ENCODE measurements around the gene ZMYM2. TPM values are rescaled to one million over a fixed set of nuclear protein-coding genes. Genes with fewer than 3 reads are reported as not detected.
A peak's percentile ranks its signal among the peaks of the same experiment; 100 is the strongest.

Gene ZMYM2
- total RNA-seq, 2 donors from 2014 or later: 42.4 to 106 TPM

DNA sequence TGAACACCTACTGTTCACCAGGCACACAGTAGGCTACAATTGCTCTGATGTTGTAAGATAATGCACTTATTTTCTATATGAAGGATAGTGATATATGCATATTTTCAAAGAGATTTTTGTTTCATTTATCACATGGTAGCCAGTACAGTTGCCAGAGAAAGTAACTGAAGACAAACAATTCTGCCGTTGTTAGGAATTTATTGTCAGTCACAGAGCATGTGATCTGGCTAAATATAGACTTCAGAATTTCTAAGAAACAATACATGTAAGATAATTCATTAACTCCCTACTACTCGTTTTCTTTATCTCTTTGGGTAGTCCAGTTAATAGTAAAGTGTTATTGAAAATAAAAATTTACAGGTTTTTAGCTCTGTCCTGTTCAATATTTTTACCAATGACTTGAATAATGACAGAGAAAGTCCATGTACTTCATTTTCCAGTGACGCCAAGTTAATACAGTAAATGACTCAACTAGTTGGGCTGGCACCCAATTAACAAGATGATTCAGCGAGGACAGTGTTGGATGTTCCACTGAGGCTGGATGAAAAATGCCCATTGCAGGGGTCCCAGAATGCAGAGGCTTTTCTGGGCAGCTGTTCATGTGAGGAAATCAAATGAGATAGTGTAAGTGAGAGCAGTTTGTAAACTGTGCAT, 166.7 kb downstream of the ZMYM2 start:
- no peaks in the 10 kb centered on the region for H3K4me1 Mint-ChIP-seq
- no peak overlapping the region for H3K4me3 Mint-ChIP-seq
- H3K9me3 Mint-ChIP-seq: no peaks in the 10 kb centered on the region
- H3K27ac Mint-ChIP-seq: no peak overlapping the region
- H3K27me3 Mint-ChIP-seq: no peaks in the 10 kb centered on the region
- peaks cover 5% of the 10 kb centered on the region for H3K36me3 Mint-ChIP-seq (ENCODE audit: low read depth)
- ATAC-seq (replicated peaks): no peak

DNA sequence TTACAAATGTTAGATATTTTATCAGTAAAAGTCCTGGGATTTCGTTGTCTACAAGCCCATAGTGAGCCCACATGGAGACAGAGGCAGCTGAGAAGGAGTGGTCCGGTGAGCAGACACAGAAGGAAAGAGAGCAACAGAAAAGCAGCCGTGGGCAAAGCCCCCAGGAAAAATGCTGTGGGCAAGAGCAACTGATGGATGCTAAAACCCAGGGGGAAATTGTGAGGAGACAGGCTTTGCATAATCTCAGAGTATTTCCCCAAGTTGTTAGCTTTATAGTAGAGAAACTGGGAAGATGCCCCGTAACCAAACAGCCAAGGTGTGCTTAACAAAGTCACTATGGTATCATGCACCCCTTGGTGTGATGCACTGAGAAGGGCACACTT, 167.2 kb downstream of the ZMYM2 start:
- H3K36me3 Mint-ChIP-seq (ENCODE audit: low read depth): peaks cover under 1% of the 10 kb centered on the region
- no peak overlapping the region for H3K27ac Mint-ChIP-seq
- no peaks in the 10 kb centered on the region for H3K27me3 Mint-ChIP-seq
- H3K9me3 Mint-ChIP-seq: no peaks in the 10 kb centered on the region
- H3K4me3 Mint-ChIP-seq: no peak overlapping the region
- ATAC-seq (replicated peaks): no peak
- no peaks in the 10 kb centered on the region for H3K4me1 Mint-ChIP-seq

DNA sequence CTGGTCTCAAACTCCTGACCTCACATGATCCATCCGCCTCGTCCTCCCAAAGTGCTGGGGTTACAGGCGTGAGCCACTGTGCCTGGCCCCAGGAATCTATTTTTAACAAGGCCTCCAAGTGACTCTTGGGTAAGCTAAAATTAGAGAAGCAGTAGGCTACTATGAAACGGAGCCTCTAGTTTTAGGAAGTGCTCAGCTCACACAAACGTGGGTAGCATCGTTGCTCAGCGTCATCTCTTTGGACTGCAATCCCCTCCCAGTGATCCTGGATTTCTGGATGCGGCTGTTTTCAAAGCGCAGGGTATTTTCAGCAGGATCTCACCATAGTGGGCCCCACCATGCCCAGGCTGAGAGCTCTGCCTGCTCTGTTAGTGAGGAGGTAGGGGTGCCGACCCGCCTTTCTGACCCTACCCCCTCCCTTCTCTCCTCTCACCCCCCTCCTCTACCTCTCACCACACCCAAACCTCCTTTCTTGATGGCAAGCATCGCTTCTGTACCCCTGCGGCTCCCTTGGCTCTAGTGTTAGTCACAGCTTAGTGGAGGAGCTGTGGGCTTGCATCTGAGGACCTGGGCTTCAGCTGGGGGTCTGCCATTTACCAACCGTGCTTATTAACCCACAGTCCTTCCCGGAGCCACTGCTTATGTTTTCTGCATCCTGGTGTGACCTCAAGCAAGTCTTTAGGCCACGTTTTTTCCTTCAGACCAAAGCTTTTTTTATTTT, 168.2 kb downstream of the ZMYM2 start:
- no peaks in the 10 kb centered on the region for H3K9me3 Mint-ChIP-seq
- no peaks in the 10 kb centered on the region for H3K36me3 Mint-ChIP-seq (ENCODE audit: low read depth)
- ATAC-seq (replicated peaks): no peak
- no peak overlapping the region for H3K27ac Mint-ChIP-seq
- H3K27me3 Mint-ChIP-seq: no peaks in the 10 kb centered on the region
- H3K4me1 Mint-ChIP-seq: no peaks in the 10 kb centered on the region
- H3K4me3 Mint-ChIP-seq: peak overlapping the region; percentile 36

DNA sequence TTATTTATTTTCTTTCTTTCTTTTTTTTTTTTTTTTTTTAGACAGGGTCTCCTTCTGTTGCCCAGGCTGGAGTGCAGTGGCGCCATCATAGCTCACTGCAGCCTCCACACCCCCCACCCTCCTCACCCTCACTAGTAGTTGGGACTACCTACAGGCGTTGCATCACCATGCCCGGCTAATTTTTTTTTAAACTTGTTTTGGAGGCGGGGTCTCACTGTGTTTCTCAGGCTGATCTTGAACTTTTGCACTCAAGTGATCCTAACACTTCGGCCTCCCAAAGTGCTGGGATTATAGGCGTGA, 168.7 kb downstream of the ZMYM2 start:
- Mint-ChIP-seq H3K4me3 (peak overlapping the region; percentile 36), H3K9me3 (no peaks in the 10 kb centered on the region), H3K36me3 (ENCODE audit: low read depth) (no peaks in the 10 kb centered on the region), H3K27me3 (no peaks in the 10 kb centered on the region), H3K27ac (no peak overlapping the region), H3K4me1 (no peaks in the 10 kb centered on the region)
- peak; percentile 23 for ATAC-seq (replicated peaks)

DNA sequence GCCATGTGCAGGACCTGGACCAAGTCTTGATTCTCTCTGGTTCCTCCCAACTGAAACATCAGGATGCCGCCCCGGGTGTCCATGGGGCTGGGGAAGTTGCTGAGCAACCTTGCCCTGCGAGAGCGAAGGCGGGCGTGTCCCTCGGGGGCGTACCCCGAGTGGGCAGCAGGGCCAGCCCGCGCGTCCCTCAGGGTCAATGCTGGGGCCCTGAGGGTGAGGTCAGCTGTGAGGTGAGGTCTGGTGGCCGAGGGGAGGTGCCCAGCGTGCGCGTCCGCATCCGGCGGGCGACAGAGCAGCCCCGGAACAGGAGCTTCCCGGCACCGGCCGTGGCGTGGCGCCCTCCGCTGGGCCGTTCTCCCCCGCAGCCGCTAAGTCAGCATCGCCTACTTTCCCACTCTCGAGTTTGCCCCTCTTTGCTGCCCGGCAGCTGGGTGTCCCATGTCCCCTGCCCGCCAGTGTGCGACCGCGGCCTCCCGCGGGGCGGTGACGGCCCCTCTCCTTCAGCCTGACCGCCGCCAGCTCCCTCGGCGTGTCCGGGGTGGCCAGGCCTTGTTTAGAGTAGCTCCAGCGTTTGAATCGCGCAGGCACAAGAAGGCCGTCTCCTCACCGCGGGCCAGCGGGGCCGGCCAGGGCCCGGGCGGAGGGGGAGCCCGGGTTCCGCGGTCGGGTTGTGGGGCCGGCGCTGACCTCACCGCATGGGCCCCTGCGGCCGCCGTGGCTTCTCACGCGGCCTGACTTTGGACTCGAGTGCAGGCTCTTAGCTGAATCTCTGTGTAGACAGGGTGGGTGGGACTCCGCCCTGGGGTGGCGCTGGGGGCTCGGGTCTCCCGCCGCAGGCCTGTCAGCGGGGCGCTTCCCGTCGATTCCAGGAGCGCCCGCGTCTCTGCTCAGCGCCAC, 169.3 kb downstream of the ZMYM2 start:
- peaks cover 1% of the 10 kb centered on the region for H3K27me3 Mint-ChIP-seq
- no peaks in the 10 kb centered on the region for H3K36me3 Mint-ChIP-seq (ENCODE audit: low read depth)
- peak overlapping the region; percentile 54 for H3K4me3 Mint-ChIP-seq
- no peaks in the 10 kb centered on the region for H3K9me3 Mint-ChIP-seq
- H3K4me1 Mint-ChIP-seq: no peaks in the 10 kb centered on the region
- ATAC-seq (replicated peaks): peak; percentile 84
- H3K27ac Mint-ChIP-seq: no peak overlapping the region

DNA sequence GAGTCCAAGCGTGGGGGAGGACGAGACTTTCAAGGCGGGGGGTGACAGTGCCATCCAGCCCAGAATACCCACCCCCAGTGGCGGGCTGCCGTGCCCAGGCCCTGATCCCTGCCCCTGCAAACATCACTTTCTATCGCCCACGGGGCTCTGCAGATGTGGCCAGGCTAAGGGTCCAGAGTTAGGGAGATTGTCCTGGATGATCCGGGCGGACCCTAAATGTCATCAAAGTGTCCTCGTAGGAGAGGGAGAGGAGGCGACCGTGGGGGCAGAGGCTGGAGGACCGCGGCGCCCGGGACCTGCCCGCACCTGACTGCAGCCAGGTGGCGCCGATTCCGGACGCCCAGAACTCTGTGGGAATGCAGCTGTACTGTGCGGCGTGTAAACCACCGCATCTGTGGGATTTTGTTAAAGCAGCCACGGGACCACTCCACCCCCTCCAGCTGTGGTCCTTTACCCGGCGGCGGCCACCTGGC, 170.0 kb downstream of the ZMYM2 start:
- Mint-ChIP-seq H3K4me1 (no peaks in the 10 kb centered on the region), H3K27me3 (peaks cover 6% of the 10 kb centered on the region), H3K9me3 (no peaks in the 10 kb centered on the region), H3K4me3 (peak overlapping the region; percentile 54), H3K27ac (no peak overlapping the region), H3K36me3 (ENCODE audit: low read depth) (no peaks in the 10 kb centered on the region)
- peak; percentile 9 for ATAC-seq (replicated peaks)

DNA sequence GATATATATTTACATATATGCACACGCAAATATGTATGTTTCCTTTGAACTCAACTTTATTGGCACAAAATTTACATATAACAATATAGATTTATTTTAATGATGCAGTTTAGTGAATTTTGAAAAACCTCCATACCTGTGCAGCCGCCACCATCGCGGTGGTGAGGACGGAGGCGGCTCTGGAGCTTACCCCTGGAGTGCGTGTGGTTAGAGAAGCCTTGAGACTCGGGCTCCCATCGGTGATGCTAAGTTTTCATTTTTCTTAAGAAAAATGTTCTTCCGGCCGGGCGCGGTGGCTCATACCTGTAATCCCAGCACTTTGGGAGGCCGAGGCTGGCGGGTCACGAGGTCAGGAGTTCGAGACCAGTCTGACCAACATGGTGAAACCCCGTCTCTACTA, 170.5 kb downstream of the ZMYM2 start:
- Mint-ChIP-seq H3K4me3 (peak overlapping the region; percentile 54), H3K9me3 (no peaks in the 10 kb centered on the region), H3K27me3 (peaks cover 7% of the 10 kb centered on the region), H3K36me3 (ENCODE audit: low read depth) (no peaks in the 10 kb centered on the region), H3K4me1 (no peaks in the 10 kb centered on the region), H3K27ac (no peak overlapping the region)
- ATAC-seq (replicated peaks): no peak

DNA sequence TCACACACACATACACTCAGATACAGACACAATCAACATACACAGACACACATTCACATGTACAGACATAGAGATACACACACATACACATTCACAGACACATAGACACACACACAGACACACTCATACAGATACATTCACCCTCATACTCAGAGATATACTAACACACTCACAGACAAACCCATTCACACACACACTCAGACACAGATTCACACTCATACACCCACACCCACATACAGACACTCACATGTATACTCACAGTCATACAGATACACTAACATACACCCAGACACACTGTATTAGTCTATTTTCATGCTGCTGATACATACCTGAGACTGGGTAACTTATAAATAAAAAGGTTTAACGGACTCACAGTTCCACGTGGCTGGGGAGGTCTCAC, 171.5 kb downstream of the ZMYM2 start:
- no peaks in the 10 kb centered on the region for H3K4me1 Mint-ChIP-seq
- no peak overlapping the region for H3K27ac Mint-ChIP-seq
- H3K9me3 Mint-ChIP-seq: no peaks in the 10 kb centered on the region
- no peaks in the 10 kb centered on the region for H3K36me3 Mint-ChIP-seq (ENCODE audit: low read depth)
- peaks cover 7% of the 10 kb centered on the region for H3K27me3 Mint-ChIP-seq
- no peak overlapping the region for H3K4me3 Mint-ChIP-seq
- ATAC-seq (replicated peaks): peak; percentile 24

DNA sequence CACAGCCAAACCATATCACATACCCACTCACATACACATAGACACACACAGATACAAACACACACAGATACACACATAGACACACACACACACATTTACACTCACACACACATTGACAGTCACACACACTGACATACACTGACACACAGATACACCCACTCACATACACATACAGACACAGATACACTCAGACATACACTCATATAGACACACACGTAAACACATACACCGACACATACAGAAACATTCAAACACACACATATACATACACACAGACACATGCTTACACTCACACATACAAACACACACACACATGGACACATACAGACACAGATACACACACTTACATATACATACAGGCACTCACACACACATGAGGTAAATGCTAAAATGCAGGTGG, 172.1 kb downstream of the ZMYM2 start:
- no peak for ATAC-seq (replicated peaks)
- no peak overlapping the region for H3K27ac Mint-ChIP-seq
- H3K36me3 Mint-ChIP-seq (ENCODE audit: low read depth): no peaks in the 10 kb centered on the region
- no peaks in the 10 kb centered on the region for H3K4me1 Mint-ChIP-seq
- no peaks in the 10 kb centered on the region for H3K9me3 Mint-ChIP-seq
- H3K27me3 Mint-ChIP-seq: peaks cover 10% of the 10 kb centered on the region
- H3K4me3 Mint-ChIP-seq: no peak overlapping the region

DNA sequence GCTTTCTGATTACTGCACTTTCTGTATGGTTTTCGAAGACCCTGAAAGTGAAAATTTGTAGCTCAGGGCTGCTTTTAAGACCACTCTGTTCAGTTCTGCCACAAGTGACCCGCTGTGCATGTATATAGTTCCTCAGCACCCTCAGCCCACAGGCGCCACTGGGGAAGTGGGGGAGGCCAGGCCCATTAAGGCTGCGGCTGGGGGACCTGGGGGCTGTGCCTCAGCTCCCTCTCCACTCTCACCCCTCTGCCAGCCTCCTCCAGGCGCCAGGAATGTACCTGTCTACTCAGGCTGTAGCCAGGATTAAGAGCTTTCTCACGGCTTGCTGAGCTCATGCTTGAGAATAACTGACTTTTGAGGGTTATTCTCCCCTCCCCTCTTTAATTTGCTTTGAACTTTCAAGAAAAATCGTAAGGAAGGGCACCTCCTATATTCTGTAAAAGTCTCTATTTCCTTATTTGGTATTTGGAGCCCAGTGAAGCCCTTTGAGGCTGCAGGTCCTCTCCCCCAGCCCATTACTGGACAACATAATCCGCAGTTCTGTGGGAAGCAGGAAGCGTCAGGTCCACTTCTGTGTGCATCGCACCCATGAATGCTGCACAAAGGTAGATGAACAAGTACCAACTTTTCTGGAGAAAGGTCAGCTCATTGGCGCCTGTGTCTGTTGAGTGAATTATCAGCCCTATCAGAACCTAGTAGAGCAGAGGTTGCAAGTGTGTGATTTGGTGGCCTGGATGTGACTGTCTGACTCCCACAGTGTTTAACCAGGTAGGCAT, 172.7 kb downstream of the ZMYM2 start:
- Mint-ChIP-seq H3K36me3 (ENCODE audit: low read depth) (no peaks in the 10 kb centered on the region), H3K4me3 (no peak overlapping the region), H3K9me3 (no peaks in the 10 kb centered on the region), H3K4me1 (no peaks in the 10 kb centered on the region), H3K27ac (no peak overlapping the region), H3K27me3 (peaks cover 10% of the 10 kb centered on the region)
- no peak for ATAC-seq (replicated peaks)

DNA sequence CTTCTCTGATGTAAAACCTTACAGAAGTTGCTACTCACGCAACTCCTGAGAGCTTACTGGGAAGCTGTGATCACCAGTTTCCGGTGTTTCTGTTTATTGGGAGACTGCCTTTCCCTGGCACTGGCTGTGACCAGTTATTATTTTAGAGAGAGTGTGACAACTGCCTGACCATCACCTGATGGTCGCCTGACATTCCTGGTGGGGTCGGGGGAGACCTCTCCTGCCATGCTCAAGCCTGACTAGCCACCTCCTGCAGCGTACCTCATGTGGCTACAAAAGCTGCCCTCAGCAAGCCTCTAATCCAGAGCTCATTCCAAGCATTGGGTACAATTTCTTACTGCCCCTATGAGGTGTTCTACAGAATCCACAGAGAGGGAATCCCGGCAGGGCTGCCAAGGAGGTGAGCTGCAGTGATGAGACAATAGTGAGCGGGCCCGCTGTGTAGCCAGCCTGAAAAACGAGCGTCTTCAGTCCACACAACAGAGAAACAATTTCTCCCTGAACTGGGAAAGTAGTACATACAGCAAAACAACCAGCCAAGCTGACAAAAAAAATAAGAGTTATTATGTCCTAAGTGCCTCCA, 173.6 kb downstream of the ZMYM2 start:
- no peak overlapping the region for H3K4me3 Mint-ChIP-seq
- no peak for ATAC-seq (replicated peaks)
- H3K4me1 Mint-ChIP-seq: no peaks in the 10 kb centered on the region
- no peak overlapping the region for H3K27ac Mint-ChIP-seq
- H3K9me3 Mint-ChIP-seq: no peaks in the 10 kb centered on the region
- peaks cover 10% of the 10 kb centered on the region for H3K27me3 Mint-ChIP-seq
- H3K36me3 Mint-ChIP-seq (ENCODE audit: low read depth): no peaks in the 10 kb centered on the region

DNA sequence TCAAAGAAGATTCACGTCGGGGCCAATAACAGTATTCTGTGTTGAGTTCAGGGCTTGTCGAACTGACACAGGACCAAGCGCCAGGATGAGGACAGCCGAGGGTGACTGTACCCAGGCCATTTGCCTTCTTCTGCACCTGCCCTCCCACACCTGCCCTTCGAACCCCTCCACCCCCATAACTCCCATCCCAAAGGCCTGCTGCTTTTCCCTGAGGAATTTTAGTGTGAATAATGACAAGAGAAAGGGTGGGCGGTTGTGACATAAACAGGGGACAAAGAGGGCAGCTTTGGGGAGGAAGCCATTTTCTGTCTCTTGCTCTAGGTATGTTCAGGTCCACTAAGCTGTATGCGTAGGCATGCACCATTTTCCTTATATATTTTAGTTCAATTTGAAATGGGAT, 176.2 kb downstream of the ZMYM2 start:
- H3K4me3 Mint-ChIP-seq: no peak overlapping the region
- no peaks in the 10 kb centered on the region for H3K36me3 Mint-ChIP-seq (ENCODE audit: low read depth)
- H3K4me1 Mint-ChIP-seq: no peaks in the 10 kb centered on the region
- no peak overlapping the region for H3K27ac Mint-ChIP-seq
- H3K9me3 Mint-ChIP-seq: no peaks in the 10 kb centered on the region
- peaks cover 20% of the 10 kb centered on the region for H3K27me3 Mint-ChIP-seq
- ATAC-seq (replicated peaks): no peak

DNA sequence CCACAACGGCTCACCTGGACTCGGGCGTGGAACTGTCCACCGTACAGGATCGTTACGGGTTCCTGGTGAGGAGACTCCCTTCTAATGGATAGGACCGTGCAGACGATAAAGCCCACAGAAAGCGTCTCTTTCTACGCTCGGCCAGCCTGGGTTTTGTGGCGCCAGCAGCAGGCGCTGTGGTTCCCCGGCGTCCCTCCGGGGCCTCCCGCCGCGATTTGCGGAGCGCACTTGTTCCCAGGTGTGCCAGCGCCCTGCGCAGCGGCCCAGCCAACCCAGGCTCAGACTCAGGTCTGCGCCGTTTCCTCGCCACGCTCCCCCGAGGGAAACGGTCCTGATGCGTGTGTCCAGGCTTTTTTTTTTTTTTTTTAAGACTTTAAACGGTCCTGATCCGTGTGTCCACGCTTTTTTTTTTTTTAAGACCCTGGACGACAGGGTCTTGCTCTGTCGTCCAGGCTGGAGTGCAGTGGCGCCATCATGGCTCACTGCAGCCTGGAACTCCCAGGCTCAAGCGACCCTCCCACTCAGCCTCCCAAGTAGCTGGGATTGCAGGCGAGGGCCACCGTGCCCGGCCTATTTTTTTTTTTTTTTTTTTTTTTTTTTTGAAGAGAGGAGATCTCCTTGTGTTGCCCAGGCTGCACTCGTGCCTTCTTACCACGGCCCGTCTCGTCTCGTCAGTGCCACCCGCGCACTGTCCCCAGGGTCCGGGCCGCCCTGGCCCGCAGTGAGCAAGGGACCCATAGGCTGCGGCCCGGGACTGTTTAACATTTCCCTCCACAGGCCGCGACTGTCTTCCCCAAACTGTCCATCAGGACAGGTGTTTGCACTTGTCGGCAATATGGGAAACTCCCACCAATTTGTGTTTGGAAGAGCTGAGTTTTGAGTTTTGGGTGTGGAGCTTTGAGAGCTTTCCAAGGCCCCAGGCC, 178.5 kb downstream of the ZMYM2 start:
- H3K4me3 Mint-ChIP-seq: peak overlapping the region; percentile 33
- no peaks in the 10 kb centered on the region for H3K4me1 Mint-ChIP-seq
- H3K27me3 Mint-ChIP-seq: peaks cover 28% of the 10 kb centered on the region
- no peaks in the 10 kb centered on the region for H3K9me3 Mint-ChIP-seq
- no peaks in the 10 kb centered on the region for H3K36me3 Mint-ChIP-seq (ENCODE audit: low read depth)
- peak; percentile 63 for ATAC-seq (replicated peaks)
- no peak overlapping the region for H3K27ac Mint-ChIP-seq

Data from activated T-helper 17 cell treated with anti-CD3 and anti-CD28 coated beads, Interleukin-2, amount 50 U/mL, for 72 hours (primary cell).